GM12878 (cell line): ENCODE results near the gene BORCS5. TPM values are rescaled to one million over a fixed set of nuclear protein-coding genes. Genes with fewer than 3 reads are reported as not detected.

Experiments
- BCLAF1 ChIP-seq: fragments of 450-650 bp; IDR thresholded peaks from 2 replicates; pipeline ENCODE4 v1.6.1; 2017; ENCODE audit warnings: antibody characterized with exemption, mild to moderate bottlenecking, moderate library complexity
- EZH2 ChIP-seq: IDR thresholded peaks from 2 replicates; pipeline ENCODE4 v1.6.1; 2012; ENCODE audit warnings: low read depth, mild to moderate bottlenecking, control low read depth, inconsistent platforms, low read length, borderline replicate concordance; ENCODE audit not compliant: control insufficient read depth
- FOS ChIP-seq: IDR thresholded peaks from 3 replicates; pipeline ENCODE4 v1.6.1; 2011; ENCODE audit warnings: borderline replicate concordance; ENCODE audit not compliant: insufficient read length; ENCODE audit errors: extremely low read depth
- KAT2A ChIP-seq: conservative IDR thresholded peaks from 2 replicates; pipeline ENCODE4 v1.6.1; 2011; ENCODE audit warnings: low read depth, low read length; ENCODE audit not compliant: control insufficient read depth
- MAX ChIP-seq: IDR thresholded peaks from 2 replicates; pipeline ENCODE4 v1.6.1; 2012; ENCODE audit warnings: low read depth, low read length, improper control_type of control experiment
- MXI1 ChIP-seq: fragments of 150-350 bp; IDR thresholded peaks from 2 replicates; pipeline ENCODE4 v1.6.1; 2011; ENCODE audit warnings: low read depth, mild to moderate bottlenecking, inconsistent platforms, low read length, improper control_type of control experiment
- NFIC ChIP-seq: IDR thresholded peaks from 2 replicates; pipeline ENCODE4 v1.6.1; 2012; ENCODE audit warnings: low read depth, mild to moderate bottlenecking, inconsistent platforms, low read length, moderate library complexity
- NKRF ChIP-seq: fragments of 450-650 bp; conservative IDR thresholded peaks from 2 replicates; pipeline ENCODE4 v1.6.1; 2017; ENCODE audit warnings: mild to moderate bottlenecking, moderate library complexity
- NR2C1 ChIP-seq: fragments of 450-650 bp; IDR thresholded peaks from 2 replicates; pipeline ENCODE4 v1.6.1; 2017; ENCODE audit warnings: antibody characterized with exemption, mild to moderate bottlenecking, moderate library complexity
- NR2F1 ChIP-seq: fragments of 450-650 bp; conservative IDR thresholded peaks from 2 replicates; pipeline ENCODE4 v1.6.1; 2017; ENCODE audit warnings: mild to moderate bottlenecking
- PKNOX1 ChIP-seq: fragments of 450-650 bp; IDR thresholded peaks from 2 replicates; pipeline ENCODE4 v1.6.1; 2016; ENCODE audit warnings: mild to moderate bottlenecking
- POU2F2 ChIP-seq: IDR thresholded peaks from 3 replicates; pipeline ENCODE4 v1.6.1; 2011; ENCODE audit warnings: low read depth, mild to moderate bottlenecking, low read length, borderline replicate concordance
- RUNX3 ChIP-seq: IDR thresholded peaks from 2 replicates; pipeline ENCODE4 v1.6.1; 2012; ENCODE audit warnings: low read length, inconsistent platforms
- SIX5 ChIP-seq: IDR thresholded peaks from 2 replicates; pipeline ENCODE4 v1.6.1; 2011; ENCODE audit warnings: mild to moderate bottlenecking, low read depth, low read length, moderate library complexity; ENCODE audit not compliant: severe bottlenecking
- SMAD5 ChIP-seq: IDR thresholded peaks from 2 replicates; pipeline ENCODE4 v1.6.1; 2016; ENCODE audit warnings: antibody characterized with exemption, low read depth
- SMARCA5 ChIP-seq: fragments of 450-650 bp; IDR thresholded peaks from 2 replicates; pipeline ENCODE4 v1.6.1; 2017; ENCODE audit warnings: mild to moderate bottlenecking
- SREBF2 ChIP-seq: IDR thresholded peaks from 2 replicates; pipeline ENCODE4 v1.6.1; 2012; ENCODE audit warnings: mild to moderate bottlenecking, low read length
- ZNF592 ChIP-seq: fragments of 450-650 bp; IDR thresholded peaks from 2 replicates; pipeline ENCODE4 v1.6.1; 2017; ENCODE audit warnings: mild to moderate bottlenecking, moderate library complexity
- ZSCAN29 ChIP-seq: fragments of 450-650 bp; IDR thresholded peaks from 2 replicates; pipeline ENCODE4 v1.6.1; 2017; ENCODE audit warnings: mild to moderate bottlenecking, moderate library complexity
- polyA plus RNA-seq, 11 experiments: library from polyadenylated mRNA; depleted of rRNA in 4 of 11; unstranded in 6 of 11; stranded (reverse) in 5 of 11; fragments of >200 nt; fragmentation: Nextera tagmentation in 4 of 11; fragmentation: Illumina TruSeq in 1 of 11; extraction: Ambion mirVana in 4 of 11; extraction: Trizol in 1 of 11; gene quantifications; 1 replicate in 1 of 11; 2 replicates in 10 of 11; pipeline versions ENCODE4 v1.2.1 to v1.2.3, GENCODE V29; 2011 to 2016; ENCODE audit warnings: inconsistent platforms in 2 of 11, missing spikeins in 2 of 11, low read depth in 1 of 11
- total RNA-seq, 4 experiments: library from RNA; depleted of rRNA in 3 of 4; stranded (reverse); fragments of >200 nt in 3 of 4; fragmentation: Illumina TruSeq in 1 of 4; extraction: Trizol in 1 of 4; gene quantifications; 2 replicates each; pipeline versions ENCODE4 v1.2.1 to v1.2.3, GENCODE V29; 2013 to 2021

The BORCS5 gene
- total and polyA plus RNA-seq, 10 of the 15 experiments (the other 5 are each of a cell fraction or from before 2014, with no cell fraction given): 1.4 to 39.7 (median 16.1) TPM

- TF ChIP-seq ZNF592: 0 out of 2 replicates have a peak, but pooled peaks have one; percentile 30
- TF ChIP-seq PKNOX1: no peak
- 0 out of 2 replicates have a peak, but pooled peaks have one; percentile 59 for TF ChIP-seq MXI1
- no peak for TF ChIP-seq FOS
- TF ChIP-seq SIX5: no peak
- no peak; the same call in 1 of the 2 replicates for TF ChIP-seq SMAD5
- no peak for TF ChIP-seq SREBF2
- TF ChIP-seq RUNX3: peak; percentile 95
- TF ChIP-seq KAT2A: no peak
- TF ChIP-seq NR2F1: peak; percentile 35; the same call in 1 of the 2 replicates
- no peak for TF ChIP-seq MAX
- TF ChIP-seq POU2F2: peak; percentile 54; the same call in 1 of the 3 replicates
- TF ChIP-seq ZSCAN29: no peak
- no peak; the same call in 1 of the 2 replicates for TF ChIP-seq NKRF
- TF ChIP-seq BCLAF1: no peak
- no peak for TF ChIP-seq NR2C1
- no peak for TF ChIP-seq EZH2
- peak; percentile 88 for TF ChIP-seq NFIC
- TF ChIP-seq SMARCA5: no peak
These were observed 118.3 kb downstream of the BORCS5 start (continued) for GRCh38 chr12:12474931-12475795.
